IPS-18c (cell line): ENCODE measurements around the gene TDRD10.
A peak's percentile ranks its signal among the peaks of the same experiment; 100 is the strongest.

Source experiments
- H3K4me3 ChIP-seq: 2 replicates; pipeline ENCODE4 v1.7.0; 2013; ENCODE audit warnings: low read depth, mild to moderate bottlenecking, low read length, moderate library complexity; ENCODE audit not compliant: insufficient read depth
- H3K9me3 ChIP-seq: one replicate; pipeline ENCODE4 v1.6.1; 2013; ENCODE audit warnings: mild to moderate bottlenecking, low read length, moderate library complexity; ENCODE audit not compliant: control insufficient read depth, insufficient read depth

TDRD10 gene

DNA sequence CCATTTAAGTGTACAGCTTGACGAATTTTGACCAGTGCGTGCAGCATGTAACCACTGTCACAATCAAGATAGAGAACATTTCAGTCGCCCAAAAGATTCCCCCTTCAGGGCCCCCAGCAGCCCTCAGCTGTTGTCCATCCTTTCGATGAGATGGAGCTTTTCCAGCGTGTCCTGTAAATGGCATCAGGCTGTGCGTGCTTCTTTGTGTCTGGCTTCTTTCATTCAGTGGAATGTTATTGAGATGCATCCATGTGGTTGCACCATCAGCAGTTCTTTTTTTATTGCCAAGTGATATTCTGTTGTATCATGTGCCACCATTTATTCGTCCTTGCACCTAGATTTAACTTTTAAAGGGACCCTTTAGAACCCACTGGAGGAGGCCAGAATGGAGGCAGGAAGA, 34.6 kb downstream of the TDRD10 start:
- no peaks in the 10 kb centered on the region for H3K9me3 ChIP-seq
- H3K4me3 ChIP-seq, result no peak overlapping the region

DNA sequence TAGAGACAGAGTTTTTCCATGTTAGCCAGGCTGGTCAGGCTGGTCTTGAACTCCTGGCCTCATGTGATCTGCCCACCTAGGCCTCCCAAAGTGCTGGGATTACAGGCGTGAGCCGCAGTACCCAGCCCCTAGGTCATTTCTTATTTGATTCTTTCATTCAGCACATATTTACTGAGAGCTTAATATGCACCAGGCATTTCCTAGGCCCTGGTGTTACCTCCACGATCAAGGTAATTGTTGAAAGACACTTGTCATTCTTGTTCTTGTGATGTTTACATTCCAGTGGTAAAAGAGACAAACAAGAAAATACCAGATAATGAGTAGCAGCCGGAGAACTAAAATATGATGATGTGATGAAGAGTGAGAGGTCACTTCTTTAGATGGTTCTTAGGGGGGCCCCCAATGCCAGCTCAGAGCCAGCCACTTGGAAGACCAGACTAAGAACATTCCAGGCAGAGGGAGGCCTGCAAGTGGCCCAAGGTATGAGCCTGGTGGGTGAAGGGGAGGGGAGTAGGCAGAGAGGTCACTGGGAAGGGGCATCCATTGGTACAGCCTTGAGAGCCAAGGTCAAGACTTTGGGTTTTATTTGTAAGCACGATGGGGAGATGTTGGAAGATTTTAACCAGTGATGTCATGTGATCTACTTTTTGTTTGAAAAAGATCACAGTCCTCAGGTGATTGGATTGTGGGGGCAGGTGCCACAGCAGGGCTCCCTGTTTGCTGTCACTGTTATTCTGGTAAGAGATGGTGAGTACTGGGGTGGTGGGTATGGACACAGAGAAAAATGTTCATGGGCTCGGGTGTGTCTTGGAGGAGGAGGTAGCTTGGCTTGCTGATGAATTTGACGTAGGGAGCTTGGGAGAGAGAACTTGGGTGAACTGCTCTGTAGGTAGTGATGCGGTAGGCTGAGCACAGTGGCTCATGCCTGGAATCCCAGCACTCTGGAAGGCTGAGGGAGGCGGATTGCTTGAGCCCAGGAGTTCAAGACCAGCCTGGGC, 37.8 kb downstream of the TDRD10 start:
- H3K4me3 ChIP-seq, result no peak overlapping the region
- no peaks in the 10 kb centered on the region for H3K9me3 ChIP-seq

DNA sequence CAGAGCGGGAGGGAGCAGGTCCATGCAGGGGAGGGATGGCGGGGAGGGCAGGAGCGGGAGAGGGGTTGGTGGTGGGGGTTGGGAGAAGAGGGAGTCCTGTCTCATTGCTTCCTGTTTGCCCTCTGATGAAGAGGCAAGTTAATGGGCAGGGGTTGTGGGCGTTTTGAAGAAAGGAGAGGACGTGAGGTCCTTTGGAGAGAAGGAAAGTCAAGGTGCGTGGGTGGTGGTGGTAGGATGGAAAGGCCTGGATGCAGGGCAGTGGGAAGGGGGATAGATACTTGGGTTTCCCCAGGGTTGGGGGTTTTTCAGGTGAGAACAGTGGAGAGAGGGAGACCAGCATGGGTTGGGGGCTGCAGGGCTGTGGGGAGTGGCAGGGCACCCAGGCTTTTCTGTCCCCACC, 39.2 kb downstream of the TDRD10 start:
- no peaks in the 10 kb centered on the region for H3K9me3 ChIP-seq
- no peak overlapping the region for H3K4me3 ChIP-seq

DNA sequence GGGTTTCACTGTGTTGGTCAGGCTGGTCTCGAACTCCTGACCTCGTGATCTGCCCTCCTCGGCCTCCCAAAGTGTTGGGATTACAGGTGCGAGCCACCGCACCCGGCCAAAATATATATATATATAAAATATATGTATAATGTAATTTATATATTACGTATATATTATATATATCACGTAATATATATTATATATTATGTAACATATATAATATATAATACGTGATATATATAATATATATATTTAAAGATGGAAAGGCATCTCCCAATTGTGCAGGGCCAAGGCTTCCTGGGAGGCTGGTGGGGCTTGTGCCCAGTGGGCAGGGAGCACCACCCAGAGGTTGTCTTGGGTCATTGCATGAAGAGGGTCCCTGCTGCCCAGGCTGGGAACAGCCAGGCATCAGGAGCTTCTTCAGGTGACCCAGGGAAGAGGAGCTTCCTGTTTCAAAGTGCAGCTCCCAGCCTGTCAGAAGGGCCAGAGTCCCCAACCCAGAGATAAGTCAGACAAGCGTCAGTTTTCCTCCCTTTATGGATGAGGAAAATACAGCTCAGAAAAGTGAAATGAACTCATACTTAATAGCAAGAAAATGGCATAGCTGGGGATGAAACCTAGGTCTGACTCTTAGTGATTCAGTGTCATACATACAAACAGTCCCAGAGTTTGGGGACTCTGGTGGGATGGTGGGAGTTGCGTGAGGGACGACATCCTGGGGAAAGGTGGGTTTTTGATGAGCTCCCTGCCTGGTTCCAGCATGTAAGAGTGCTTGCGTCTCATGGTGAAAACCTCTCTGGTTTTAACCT, 44.4 kb downstream of the TDRD10 start:
- H3K4me3 ChIP-seq, result no peak overlapping the region
- H3K9me3 ChIP-seq, result no peaks in the 10 kb centered on the region

GRCh38 chr1:154547105-154547732, 45.2 kb downstream of the TDRD10 start:
- H3K4me3 ChIP-seq, result no peak overlapping the region
- no peaks in the 10 kb centered on the region for H3K9me3 ChIP-seq

GRCh38 chr1:154548028-154548427, 46.0 kb downstream of the TDRD10 start:
- no peaks in the 10 kb centered on the region for H3K9me3 ChIP-seq
- no peak overlapping the region for H3K4me3 ChIP-seq

- H3K4me3 ChIP-seq, result no peak overlapping the region
- no peaks in the 10 kb centered on the region for H3K9me3 ChIP-seq
Measured at GRCh38 chr1:154549202-154549770, 47.3 kb downstream of the TDRD10 start.

DNA sequence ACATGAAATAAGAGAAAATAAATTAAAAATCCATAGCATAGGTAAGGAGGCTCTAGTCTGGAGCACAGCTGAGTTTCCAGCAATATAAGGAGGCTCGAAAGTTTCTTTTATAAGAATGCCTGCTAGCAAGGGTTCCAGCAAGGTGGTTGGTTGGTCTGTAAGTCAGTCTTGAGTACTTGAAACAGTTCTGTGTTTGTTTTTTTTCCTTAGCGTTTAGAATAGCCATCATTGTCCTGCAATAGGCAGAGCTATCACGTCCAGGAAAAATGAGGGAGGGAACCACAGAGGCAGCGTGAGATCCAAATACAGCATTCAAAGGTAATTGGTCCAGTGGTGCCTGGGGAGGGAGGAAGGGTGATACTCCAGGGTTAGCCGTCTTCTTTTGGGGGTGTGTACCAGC, 48.1 kb downstream of the TDRD10 start:
- no peak overlapping the region for H3K4me3 ChIP-seq

DNA sequence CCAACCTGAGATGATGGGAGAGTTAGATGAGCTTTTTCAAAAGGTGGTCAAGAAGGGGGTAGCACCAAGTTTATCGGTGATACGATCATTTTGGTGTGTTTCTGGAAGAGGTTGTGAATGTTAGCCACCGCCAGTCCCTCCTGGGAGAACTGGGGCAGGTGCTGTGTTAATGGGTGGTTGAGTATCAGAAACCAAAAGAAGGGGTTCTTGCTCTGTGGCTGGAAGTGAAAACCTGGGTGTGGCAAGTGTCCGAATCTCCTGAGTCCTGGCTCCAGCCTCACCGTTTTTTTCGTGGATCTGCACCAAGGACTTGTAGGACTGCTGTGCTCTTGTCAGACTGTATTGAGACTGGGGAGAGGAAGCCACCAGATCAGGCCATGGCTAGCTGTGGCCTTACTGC, 48.6 kb downstream of the TDRD10 start:
- H3K9me3 ChIP-seq, result no peaks in the 10 kb centered on the region
- H3K4me3 ChIP-seq, result no peak overlapping the region

More for the DNA sequence above, 48.1 kb downstream of the TDRD10 start:
- H3K9me3 ChIP-seq, result no peaks in the 10 kb centered on the region

DNA sequence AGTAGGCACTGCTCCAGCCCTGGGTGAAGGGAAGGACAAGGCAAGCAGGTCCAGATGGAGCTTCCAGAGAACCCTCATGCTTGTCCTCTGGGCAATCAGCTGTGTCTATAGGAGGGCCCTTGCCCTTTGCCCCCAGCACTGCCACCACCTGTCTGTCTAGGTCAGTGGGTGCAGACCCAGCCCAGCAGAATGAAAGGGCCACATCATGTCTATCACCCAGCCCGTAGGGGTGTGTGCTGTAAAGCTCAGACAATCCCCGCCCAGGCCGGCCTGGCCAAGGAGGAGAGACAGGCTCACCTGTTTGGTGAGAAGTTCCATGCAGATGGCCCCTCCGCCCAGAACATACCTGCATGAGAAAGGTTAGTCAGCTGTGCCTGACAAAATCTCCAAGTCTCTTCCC, 49.5 kb downstream of the TDRD10 start:
- no peak overlapping the region for H3K4me3 ChIP-seq

GRCh38 chr1:154552036-154552435, 50.0 kb downstream of the TDRD10 start:
- H3K4me3 ChIP-seq, result no peak overlapping the region
- H3K9me3 ChIP-seq, result no peaks in the 10 kb centered on the region

More for the DNA sequence above, 49.5 kb downstream of the TDRD10 start:
- no peaks in the 10 kb centered on the region for H3K9me3 ChIP-seq

DNA sequence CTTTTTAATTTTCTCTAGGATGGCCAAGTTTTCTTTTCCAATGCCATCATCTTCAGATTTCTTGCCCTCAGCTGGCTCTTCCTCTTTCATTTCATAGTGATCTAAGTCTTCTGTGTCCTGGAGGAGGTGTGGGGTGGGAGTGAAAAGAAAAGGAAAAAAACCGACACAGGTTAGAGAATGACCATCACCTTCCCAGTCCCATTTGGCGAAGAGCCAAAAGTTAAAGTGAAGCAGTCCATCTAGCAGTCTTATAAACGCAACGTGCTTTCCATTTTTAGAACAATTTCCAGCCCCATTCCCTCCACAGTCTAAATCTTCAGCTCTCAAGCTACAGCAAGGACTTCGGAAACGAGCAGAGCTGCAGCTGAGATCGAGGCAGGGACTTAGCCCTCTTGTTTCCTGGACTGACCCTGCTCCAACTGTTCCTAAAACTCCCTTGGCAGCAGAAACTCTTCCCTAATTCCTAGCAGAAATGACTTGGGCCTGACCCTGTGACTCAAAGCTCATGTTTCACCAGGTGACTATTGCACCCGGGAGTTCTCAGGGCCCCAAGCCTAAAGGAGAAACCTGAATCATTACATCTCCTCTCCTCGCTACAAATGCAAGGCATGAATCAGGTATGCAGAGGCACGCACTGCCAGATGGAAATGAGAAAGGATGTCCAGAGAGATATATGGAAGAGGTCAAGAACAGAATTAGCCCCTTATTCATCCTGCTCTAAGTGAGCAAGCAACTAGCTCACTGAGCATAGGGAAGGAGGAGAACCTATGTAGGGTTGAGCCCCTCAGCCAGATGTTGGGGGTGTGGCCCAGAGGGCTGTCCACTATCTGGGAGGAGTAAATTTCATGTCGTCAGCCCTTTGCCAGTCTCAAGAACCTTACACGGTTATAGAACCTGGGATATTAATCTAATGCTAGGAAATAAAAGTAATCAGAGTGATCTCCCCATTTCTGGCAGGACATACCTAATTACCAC, 51.3 kb downstream of the TDRD10 start:
- no peak overlapping the region for H3K4me3 ChIP-seq

GRCh38 chr1:154556422-154556821, 54.4 kb downstream of the TDRD10 start:
- Histone ChIP-seq H3K9me3 (no peaks in the 10 kb centered on the region), H3K4me3 (no peak overlapping the region; the same call in 1 of the 2 replicates)

More for the DNA sequence above, 51.3 kb downstream of the TDRD10 start:
- H3K9me3 ChIP-seq, result no peaks in the 10 kb centered on the region

DNA sequence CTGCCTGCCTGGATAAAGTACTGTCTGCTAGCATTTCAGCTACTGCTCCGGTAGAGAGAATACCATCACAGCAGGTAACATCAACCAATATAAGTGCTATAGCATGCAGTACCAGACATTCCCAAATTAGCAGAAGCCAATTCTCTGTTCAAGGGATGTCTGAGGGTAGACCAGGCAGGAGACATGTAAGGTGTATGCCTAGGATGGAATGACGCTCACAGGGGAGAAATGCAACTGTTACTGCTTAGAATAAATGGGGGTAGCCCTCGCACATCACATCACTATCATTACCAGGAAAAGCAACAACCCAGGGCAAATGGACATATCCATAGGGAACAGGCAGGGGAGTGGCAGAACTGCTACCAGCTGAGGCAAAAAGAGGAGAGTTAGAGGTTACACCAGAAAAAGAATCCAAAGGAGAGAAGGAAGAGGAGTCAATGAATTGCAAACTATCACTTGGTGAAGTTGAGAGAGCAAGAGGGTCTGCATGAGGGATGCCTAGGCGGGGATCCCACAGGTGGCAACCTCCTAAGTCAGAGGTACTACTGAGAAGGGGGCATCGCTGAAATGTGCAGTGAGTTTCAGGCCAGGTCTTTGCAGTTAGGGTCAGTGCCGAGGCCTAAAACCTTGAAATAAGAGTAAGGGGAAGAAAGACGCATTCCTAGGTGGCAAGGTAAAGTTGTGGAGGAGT, 55.4 kb downstream of the TDRD10 start:
- Histone ChIP-seq H3K9me3 (no peaks in the 10 kb centered on the region), H3K4me3 (peak overlapping the region; percentile 74)

GRCh38 chr1:154557939-154558719, 56.1 kb downstream of the TDRD10 start, which contains the start of gene UBE2Q1:
Gene UBE2Q1, minus strand, starts transcription at chr1:154558662. Its CDS starts 109 bp downstream, at chr1:154558553.
- Histone ChIP-seq H3K9me3 (no peaks in the 10 kb centered on the region), H3K4me3 (peak within 1 kb of the TSS; percentile 74)
